GM03348 (cell line): ENCODE results near the gene OPALIN.
"Not testable (repeated sequence)": the region's sequence is repeated elsewhere in the genome, so short reads cannot be mapped to it uniquely, and the experiment has no call there.

Source experiments
- DNase-seq: peaks from one replicate; pipeline ENCODE4 v3.0.0; 2012; ENCODE audit warnings: low spot score

OPALIN gene

GRCh38 chr10:96338279-96338925, 20.4 kb downstream of the OPALIN start:
- DNase-seq: no peak

- no peak for DNase-seq
Observed at GRCh38 chr10:96337106-96337505, 21.7 kb downstream of the OPALIN start.

- DNase-seq: peak; percentile 80
Observed at GRCh38 chr10:96334616-96335526, 23.9 kb downstream of the OPALIN start.

DNA sequence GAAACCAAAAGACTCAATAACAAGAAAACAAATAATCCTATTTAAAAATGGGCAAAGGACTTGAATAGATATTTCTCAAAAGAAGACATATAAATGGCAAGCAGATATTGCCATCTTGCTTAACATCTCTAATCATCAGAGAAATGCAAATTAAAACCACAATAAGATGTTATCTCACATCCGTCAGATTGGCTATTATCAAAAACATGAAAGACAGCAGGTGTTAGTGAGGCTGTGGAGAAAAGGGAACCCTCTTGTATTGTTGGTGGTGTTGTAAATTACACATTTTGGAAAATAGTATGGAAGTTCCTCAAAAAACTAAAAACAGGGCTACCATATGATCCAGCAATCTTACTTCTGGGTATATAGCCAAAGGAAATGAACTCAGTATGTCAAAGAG, 25.7 kb downstream of the OPALIN start:
- DNase-seq: no peak

GRCh38 chr10:96327462-96327861, 31.3 kb downstream of the OPALIN start:
- no peak for DNase-seq

GRCh38 chr10:96325719-96326373, 33.0 kb downstream of the OPALIN start:
- DNase-seq: no peak

GRCh38 chr10:96324447-96324846, 34.4 kb downstream of the OPALIN start:
- no peak for DNase-seq

DNA sequence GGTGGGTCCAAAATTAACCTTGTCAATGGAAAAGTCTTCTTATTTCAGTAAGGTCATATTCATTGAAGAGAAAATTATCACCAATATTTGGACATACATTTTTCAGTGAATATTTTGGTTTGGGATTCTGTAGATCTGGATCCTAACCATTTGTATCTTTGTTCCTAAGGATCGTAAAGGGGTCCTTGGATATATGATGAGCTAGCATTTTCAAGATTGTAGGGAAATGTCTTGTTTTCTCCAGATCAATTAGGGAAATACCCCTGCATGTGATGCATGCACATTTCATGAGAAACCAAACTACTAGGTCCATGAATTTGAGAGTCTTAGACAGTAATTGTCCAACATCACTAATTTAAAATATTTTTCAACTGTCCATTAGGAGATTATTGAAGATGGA, 36.5 kb downstream of the OPALIN start:
- DNase-seq: no peak

DNA sequence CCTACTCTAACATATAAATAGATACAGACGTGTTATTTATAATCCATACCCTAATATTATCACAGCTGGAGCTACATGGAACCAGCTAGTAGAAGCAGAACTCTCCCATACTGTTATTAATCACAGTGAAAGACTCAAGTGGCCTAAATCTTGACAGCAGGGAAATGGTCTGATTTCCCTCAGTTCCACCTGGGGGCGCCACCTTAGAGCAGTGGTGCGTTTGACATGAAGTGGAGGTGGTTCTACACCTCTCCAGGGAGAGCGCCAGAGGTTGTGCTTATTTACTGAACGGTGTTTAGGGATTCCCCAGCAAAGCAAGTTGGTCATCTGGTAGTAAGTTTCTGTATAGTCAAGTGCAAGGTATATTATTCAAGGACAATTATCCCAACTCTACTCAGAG, 37.0 kb downstream of the OPALIN start:
- no peak for DNase-seq

DNA sequence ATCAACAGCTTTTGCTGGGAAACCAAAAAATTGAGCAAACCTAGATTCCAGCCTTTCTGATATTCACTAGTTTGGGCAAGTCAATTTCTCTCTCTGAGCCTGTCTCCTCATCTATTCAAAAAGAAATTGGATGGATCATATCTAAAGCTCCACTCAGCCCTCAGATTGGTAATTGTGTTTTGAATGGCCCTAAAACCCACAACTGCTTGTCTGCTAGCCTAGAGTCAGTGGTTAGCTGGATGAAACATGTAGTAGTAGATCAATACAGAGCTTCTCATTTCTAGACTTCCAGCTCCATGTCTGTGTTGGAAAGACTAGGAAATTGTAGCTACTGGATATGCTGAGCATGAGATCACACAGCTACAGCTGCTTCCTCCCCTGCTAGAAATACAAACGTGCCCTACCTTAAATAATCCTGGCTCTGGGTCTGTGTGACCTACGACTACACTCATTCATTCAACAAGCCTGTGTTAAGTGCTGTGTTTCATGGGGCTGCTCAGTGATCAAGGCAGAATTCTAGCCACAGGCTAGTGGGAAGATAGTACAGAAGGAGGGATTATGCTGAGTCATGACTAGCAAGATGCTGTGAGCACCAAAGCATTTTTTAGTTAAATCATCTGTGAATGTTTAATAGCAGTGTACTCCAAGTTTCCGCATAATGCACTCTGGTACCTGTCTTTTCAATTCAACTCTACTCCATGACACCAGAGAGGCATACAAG, 38.9 kb downstream of the OPALIN start:
- DNase-seq: no peak

DNA sequence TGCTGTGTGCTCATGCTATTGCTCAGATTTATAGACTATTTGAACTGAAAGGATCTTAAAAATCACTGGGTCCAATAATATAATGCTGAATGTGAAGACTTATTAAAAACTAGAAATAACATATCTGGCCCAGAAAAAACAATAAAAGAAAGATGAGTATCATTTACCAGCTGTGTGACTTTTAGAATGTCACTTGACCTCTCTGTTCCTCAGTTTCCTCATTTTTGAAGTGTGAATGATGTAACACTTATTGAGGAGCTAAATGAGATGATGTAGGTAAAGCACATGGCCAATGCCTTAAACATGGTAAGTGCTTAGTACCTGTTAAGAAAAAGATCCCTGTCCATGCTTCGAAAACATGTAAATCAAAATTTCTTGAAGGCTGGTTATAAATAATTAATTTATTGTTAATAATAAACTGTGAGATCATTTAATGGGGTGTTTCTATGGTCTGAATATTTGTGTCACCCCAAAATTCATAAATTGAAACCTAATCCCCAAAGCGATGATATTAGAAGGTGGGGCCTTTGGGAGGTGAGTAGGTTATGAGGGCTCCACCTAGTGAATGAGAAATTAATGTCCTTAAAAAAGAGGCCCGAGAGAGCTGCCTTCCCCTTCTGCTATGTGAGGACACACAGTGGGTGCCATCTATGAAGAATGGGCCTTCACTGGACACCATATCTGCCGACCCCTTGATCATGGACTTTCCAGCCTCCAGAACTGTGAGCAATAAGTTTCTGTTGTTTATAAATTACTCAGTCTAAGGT, 41.6 kb downstream of the OPALIN start:
- no peak for DNase-seq

GRCh38 chr10:96313344-96313743, 45.5 kb downstream of the OPALIN start:
- no peak for DNase-seq

DNA sequence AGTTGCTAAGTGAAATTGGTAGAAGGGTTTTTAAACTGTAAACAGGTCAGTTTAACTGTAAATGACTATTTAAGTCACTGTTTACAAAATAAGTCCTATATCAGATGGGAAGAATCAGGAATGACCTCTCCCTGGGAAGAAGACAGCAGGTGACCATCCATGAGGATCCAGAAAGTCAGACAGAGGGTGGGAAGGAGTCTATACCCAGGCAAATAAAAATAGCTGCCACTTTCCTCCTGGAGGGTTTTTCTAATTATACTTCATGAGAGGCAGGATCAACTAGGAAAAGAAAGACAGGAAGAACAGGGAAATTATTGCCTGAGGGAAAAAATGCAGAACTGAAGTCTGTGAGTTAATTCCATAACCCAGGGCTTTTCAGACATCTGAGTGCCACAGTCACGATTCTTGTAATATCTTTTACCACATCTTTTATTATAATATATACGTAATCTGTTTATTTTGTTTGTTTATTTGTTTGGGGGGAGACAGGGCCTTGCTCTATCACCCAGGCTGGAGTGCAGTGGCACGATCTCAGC, 47.6 kb downstream of the OPALIN start:
- no peak for DNase-seq

DNA sequence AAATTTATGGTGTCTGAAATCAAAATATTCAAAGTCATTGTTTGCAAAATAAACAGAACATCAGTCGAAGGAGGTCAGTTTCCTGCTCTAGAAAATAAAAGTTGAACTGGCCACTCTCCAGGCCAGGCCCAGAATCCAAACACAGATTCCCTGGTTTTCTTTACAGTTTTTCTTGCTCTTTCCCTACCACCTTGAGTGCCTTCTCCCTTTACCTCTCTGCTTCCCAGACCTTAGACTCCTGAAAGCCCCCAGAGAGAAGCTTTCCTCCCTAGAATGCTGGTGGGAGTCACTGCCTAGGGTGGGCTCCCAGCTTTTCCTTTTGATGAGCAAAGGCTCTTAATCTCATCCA, 48.5 kb downstream of the OPALIN start:
- no peak for DNase-seq

- no peak for DNase-seq
Observed at GRCh38 chr10:96309628-96310320, 49.0 kb downstream of the OPALIN start.

GRCh38 chr10:96308854-96309253, 49.9 kb downstream of the OPALIN start:
- DNase-seq: not testable (repeated sequence)

GRCh38 chr10:96306516-96306915, 52.3 kb downstream of the OPALIN start:
- DNase-seq: no peak

- DNase-seq: no peak
Observed at GRCh38 chr10:96305019-96305418, 53.8 kb downstream of the OPALIN start.

DNA sequence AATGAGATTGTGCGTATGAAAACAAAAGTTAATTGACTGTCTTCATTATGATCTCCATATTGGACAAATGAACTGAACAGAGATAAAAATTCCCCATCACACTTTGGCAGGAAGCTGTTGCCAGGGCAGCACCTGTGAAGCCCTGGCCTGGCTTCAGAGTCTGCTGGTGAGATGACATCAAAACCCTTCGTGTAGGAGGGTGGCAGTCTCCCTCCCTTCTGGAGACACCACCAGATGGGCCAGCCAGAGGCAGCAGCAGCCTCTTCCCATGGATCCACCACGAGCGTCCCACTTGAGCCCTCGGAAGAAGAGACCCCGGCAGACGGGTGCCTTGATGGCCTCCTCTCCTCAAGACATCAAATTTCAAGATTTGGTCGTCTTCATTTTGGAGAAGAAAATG, 54.6 kb downstream of the OPALIN start, which contains the start of gene DNTT:
DNTT (plus strand) TSS at position 205 of the 400 bp plus-strand sequence; CDS start at position 269, 64 bp downstream.
- DNase-seq: no peak

GRCh38 chr10:96301616-96302015, 57.2 kb downstream of the OPALIN start:
- no peak for DNase-seq

DNA sequence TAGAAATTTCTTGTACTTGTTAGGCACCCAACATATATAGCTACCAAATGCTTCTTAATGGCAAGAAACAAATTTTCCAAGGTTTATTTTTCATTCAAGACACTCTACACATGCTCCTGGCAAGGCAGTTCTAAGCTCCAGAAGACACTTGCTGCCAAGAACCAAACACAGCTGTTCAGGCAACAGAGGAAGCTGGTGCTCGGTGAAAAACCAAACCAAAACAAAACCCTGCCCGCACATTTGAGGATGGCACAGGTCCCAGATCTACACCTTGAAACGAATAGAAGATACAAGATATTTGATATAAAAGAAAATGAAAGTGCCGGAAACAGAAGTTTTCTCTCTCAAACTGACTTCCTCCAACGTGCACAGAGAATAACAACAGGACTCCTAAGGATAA, 59.4 kb downstream of the OPALIN start:
- DNase-seq: no peak
